Endothelial cell of umbilical vein (primary cell): Measurements from ENCODE around the gene EGFL6. TPM values are rescaled to one million over a fixed set of nuclear protein-coding genes. Genes with fewer than 3 reads are reported as not detected.

Source experiments
- BruUV-seq: library from RNA; stranded (reverse); fragments of 400-500 nt; replicated peaks from 2 replicates; lab custom pipeline; 2021; lab: Mats Ljungman, UMichigan
- CTCF ChIA-PET: fragments of 300-600, 350-600 bp; sonication (Branson Sonifier 250); formaldehyde crosslinking; loops from one replicate; lab custom pipeline; 2021; ENCODE audit warnings: antibody characterized with exemption, inconsistent platforms; lab: Charles Lee
- POLR2A ChIA-PET: fragments of 300-600, 350-600 bp; sonication (Branson Sonifier 250); formaldehyde crosslinking; loops from one replicate; lab custom pipeline; 2021; ENCODE audit warnings: antibody characterized with exemption, inconsistent platforms; lab: Charles Lee
- DNase-seq: peaks from one replicate; pipeline ENCODE4 v3.0.0-alpha.2; 2011; ENCODE audit warnings: low read depth, low spot score
- FAIRE-seq: peaks from 2 replicates; lab custom pipeline; 2011; peaks lifted over from hg19 to GRCh38; lab: Jason Lieb, UNC
- H2AFZ ChIP-seq: 2 replicates; pipeline ENCODE4 v1.6.0; 2012; ENCODE audit warnings: low read depth, low read length, control low read depth, inconsistent platforms
- H3K27ac ChIP-seq: 2 replicates; pipeline ENCODE4 v1.5.1; 2011; ENCODE audit warnings: low read depth, mild to moderate bottlenecking, control low read depth, low read length, moderate library complexity; ENCODE audit not compliant: insufficient read depth
- H3K27me3 ChIP-seq, 2 experiments: 2 replicates each; pipeline versions ENCODE4 v1.6.0 to v1.6.1; 2011; ENCODE audit warnings: low read length in 2 of 2, mixed read lengths in 1 of 2; ENCODE audit not compliant: control insufficient read depth in 2 of 2, insufficient read depth in 2 of 2
- H3K36me3 ChIP-seq, 2 experiments: 2 replicates in 1 of 2; 3 replicates in 1 of 2; pipeline ENCODE4 v1.5.1; 2011; ENCODE audit warnings: low read length in 2 of 2, mild to moderate bottlenecking in 1 of 2, moderate library complexity in 1 of 2; ENCODE audit not compliant: control insufficient read depth in 2 of 2, insufficient read depth in 2 of 2; ENCODE audit errors: extremely low read depth in 1 of 2
- H3K4me1 ChIP-seq: 3 replicates; pipeline ENCODE4 v1.5.1; 2011; ENCODE audit warnings: mild to moderate bottlenecking, low read length; ENCODE audit not compliant: control insufficient read depth, insufficient read depth; ENCODE audit errors: extremely low read depth
- H3K4me2 ChIP-seq: 2 replicates; pipeline ENCODE4 v1.6.1; 2011; ENCODE audit warnings: low read length, control low read depth, mixed read lengths; ENCODE audit not compliant: insufficient read depth
- H3K4me3 ChIP-seq, 3 experiments: fragments of 200-600 bp in 1 of 3; sonication (generic), shearing (Covaris generic) in 1 of 3; replicated peaks in 1 of 3; 2 replicates each; pipeline ENCODE4 v1.5.1; 2011 to 2016; ENCODE audit warnings: control low read depth in 3 of 3, low read length in 3 of 3, mild to moderate bottlenecking in 2 of 3, inconsistent platforms in 1 of 3, low read depth in 1 of 3, moderate library complexity in 1 of 3; ENCODE audit not compliant: insufficient read depth in 1 of 3
- H3K79me2 ChIP-seq: 2 replicates; pipeline ENCODE4 v1.6.0; 2012; ENCODE audit warnings: low read length, inconsistent platforms; ENCODE audit not compliant: control insufficient read depth, insufficient read depth
- H3K9ac ChIP-seq: replicated peaks from 2 replicates; pipeline ENCODE3; 2011; ENCODE audit warnings: low read length, control low read depth; ENCODE audit not compliant: insufficient read depth; ENCODE audit errors: extremely low read depth
- H3K9me1 ChIP-seq: replicated peaks from 3 replicates; pipeline ENCODE4 v1.6.0; 2011; ENCODE audit warnings: mild to moderate bottlenecking, low read length; ENCODE audit not compliant: control insufficient read depth, insufficient read depth; ENCODE audit errors: extremely low read depth
- H3K9me3 ChIP-seq: replicated peaks from 2 replicates; pipeline ENCODE4 v1.5.1; 2012; ENCODE audit warnings: low read length, inconsistent platforms; ENCODE audit not compliant: control insufficient read depth, insufficient read depth
- H4K20me1 ChIP-seq: replicated peaks from 2 replicates; pipeline ENCODE3; 2011; ENCODE audit warnings: mild to moderate bottlenecking, low read length; ENCODE audit not compliant: control insufficient read depth, insufficient read depth; ENCODE audit errors: extremely low read depth
- EZH2 ChIP-seq: IDR thresholded peaks from 2 replicates; pipeline ENCODE4 v1.6.1; 2012; ENCODE audit warnings: borderline replicate concordance, low read depth, mild to moderate bottlenecking, moderate library complexity, low read length, inconsistent platforms; ENCODE audit not compliant: severe bottlenecking
- FOS ChIP-seq: IDR thresholded peaks from 2 replicates; pipeline ENCODE4 v1.6.1; 2011; ENCODE audit warnings: mild to moderate bottlenecking, low read length, moderate library complexity, borderline replicate concordance; ENCODE audit not compliant: insufficient read depth
- GATA2 ChIP-seq: IDR thresholded peaks from 2 replicates; pipeline ENCODE4 v1.7.0; 2011; ENCODE audit warnings: low read depth, mild to moderate bottlenecking, moderate library complexity, mixed read lengths, low read length; ENCODE audit not compliant: insufficient read length, insufficient read depth
- JUN ChIP-seq: IDR thresholded peaks from 2 replicates; pipeline ENCODE4 v1.6.1; 2011; ENCODE audit warnings: borderline replicate concordance, low read depth; ENCODE audit not compliant: insufficient read length, insufficient read depth
- MYC ChIP-seq: IDR thresholded peaks from one replicate; pipeline ENCODE4 v1.6.1; 2011; ENCODE audit warnings: mild to moderate bottlenecking, low read depth, low read length
- POLR2A ChIP-seq: IDR thresholded peaks from 2 replicates; pipeline ENCODE4 v1.6.1; 2012; ENCODE audit warnings: low read depth, mild to moderate bottlenecking, control low read depth, low read length
- POLR2AphosphoS5 ChIP-seq: IDR thresholded peaks from 2 replicates; pipeline ENCODE4 v1.6.1; 2012; ENCODE audit warnings: low read depth, mild to moderate bottlenecking, control low read depth, low read length, moderate library complexity; ENCODE audit not compliant: insufficient read depth
- dilution Hi-C: fragments of 300-500 bp; cut with MboI; formaldehyde crosslinking; loops from one replicate; pipeline ENCODE4 v1.15.0; 2019; ENCODE audit warnings: low sequenced_read_pairs; ENCODE audit not compliant: extremely low pct_ligation_motif_present
- intact Hi-C: fragments of 100-400 bp; cut with micrococcal nuclease; formaldehyde crosslinking; loops from one replicate; pipeline ENCODE4 v1.10.0; 2022
- polyA plus RNA-seq, 4 experiments: library from polyadenylated mRNA; depleted of rRNA in 3 of 4; stranded (reverse) in 3 of 4; unstranded in 1 of 4; fragments of >200 nt; gene quantifications; 2 replicates each; pipeline versions ENCODE4 v1.2.1 to v1.2.3, GENCODE V29; 2011 to 2012; ENCODE audit warnings: missing spikeins in 1 of 4
- total RNA-seq: library from RNA; stranded (reverse); gene quantifications from 2 replicates; pipeline ENCODE4 v1.2.3, GENCODE V29; 2021
- TF ChIP-seq, protein P1 (sequence below): IDR thresholded peaks from 2 replicates; pipeline ENCODE4 v1.6.1; 2011; ENCODE audit not compliant: insufficient read depth, insufficient read length
- TF ChIP-seq, protein P2 (sequence below), 2 donors: IDR thresholded peaks; 1 replicate in 1 of 2; 2 replicates in 1 of 2; pipeline ENCODE4 v1.5.1; 2011; ENCODE audit warnings: low read length in 2 of 2, mild to moderate bottlenecking in 2 of 2, moderate library complexity in 2 of 2, control low read depth in 1 of 2, inconsistent platforms in 1 of 2, low read depth in 1 of 2; ENCODE audit not compliant: insufficient read depth in 1 of 2; ENCODE audit errors: extremely low read depth in 1 of 2

Gene EGFL6
- total and polyA plus RNA-seq, 2 donors (not counting 3 experiments of a cell fraction or from before 2014, with no cell fraction given), result not detected

DNA sequence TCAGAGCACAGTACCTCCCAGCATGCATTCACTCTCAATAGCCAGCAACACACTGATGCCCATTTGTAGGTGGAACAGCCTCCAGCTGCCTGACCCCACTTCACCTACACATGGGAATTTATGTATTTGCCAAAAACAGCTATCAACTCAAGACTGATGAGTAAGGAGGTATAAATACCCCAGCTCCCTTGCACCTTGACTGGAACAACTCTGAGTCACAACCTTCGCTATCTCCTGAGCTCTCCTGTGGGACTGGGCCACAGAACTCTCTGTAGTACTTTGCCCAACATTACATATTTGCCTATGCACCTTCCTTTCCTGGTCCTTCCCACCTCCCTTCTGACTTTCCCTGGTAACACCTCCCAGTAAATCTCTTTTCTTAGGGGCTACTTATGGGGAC, 16.5 kb upstream of the EGFL6 start:
- Histone ChIP-seq H3K36me3 (no peaks in the 10 kb centered on the region), H4K20me1 (no peaks in the 10 kb centered on the region), H3K4me2 (no peak overlapping the region), H3K27ac (no peak overlapping the region), H3K9ac (no peak overlapping the region), H3K4me1 (no peaks in the 10 kb centered on the region), H3K4me3 (no peak overlapping the region), H3K79me2 (no peaks in the 10 kb centered on the region), H3K9me3 (no peaks in the 10 kb centered on the region), H3K9me1 (no peaks in the 10 kb centered on the region), H3K27me3 (no peaks in the 10 kb centered on the region), H2AFZ (no peak overlapping the region)
- FAIRE-seq, result no peak
- intact Hi-C loops (no loop called here), dilution Hi-C loops (no loop called here)
- POLR2A ChIA-PET, result no interaction called here
- no TSS peak for BruUV-seq
- no peak for DNase-seq
- CTCF ChIA-PET, result no interaction called here
- TF ChIP-seq POLR2AphosphoS5 (no peak), GATA2 (no peak), FOS (no peak), JUN (no peak), EZH2 (no peak), POLR2A (no peak), MYC (no peak)
- TF ChIP-seq, protein P1, sequence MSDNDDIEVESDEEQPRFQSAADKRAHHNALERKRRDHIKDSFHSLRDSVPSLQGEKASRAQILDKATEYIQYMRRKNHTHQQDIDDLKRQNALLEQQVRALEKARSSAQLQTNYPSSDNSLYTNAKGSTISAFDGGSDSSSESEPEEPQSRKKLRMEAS, result no peak
- TF ChIP-seq, protein P2, sequence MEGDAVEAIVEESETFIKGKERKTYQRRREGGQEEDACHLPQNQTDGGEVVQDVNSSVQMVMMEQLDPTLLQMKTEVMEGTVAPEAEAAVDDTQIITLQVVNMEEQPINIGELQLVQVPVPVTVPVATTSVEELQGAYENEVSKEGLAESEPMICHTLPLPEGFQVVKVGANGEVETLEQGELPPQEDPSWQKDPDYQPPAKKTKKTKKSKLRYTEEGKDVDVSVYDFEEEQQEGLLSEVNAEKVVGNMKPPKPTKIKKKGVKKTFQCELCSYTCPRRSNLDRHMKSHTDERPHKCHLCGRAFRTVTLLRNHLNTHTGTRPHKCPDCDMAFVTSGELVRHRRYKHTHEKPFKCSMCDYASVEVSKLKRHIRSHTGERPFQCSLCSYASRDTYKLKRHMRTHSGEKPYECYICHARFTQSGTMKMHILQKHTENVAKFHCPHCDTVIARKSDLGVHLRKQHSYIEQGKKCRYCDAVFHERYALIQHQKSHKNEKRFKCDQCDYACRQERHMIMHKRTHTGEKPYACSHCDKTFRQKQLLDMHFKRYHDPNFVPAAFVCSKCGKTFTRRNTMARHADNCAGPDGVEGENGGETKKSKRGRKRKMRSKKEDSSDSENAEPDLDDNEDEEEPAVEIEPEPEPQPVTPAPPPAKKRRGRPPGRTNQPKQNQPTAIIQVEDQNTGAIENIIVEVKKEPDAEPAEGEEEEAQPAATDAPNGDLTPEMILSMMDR (IDR thresholded peaks at IDR 0.05; ENCODE audit: extremely low read depth in 1 of 2, insufficient read depth in 1 of 2, low read depth in 1 of 2, low read length in 2 of 2), result no peak
